Left renal pelvis (tissue), 4 donors: ENCODE data around the gene LILRA5. TPM values are rescaled to one million over a fixed set of nuclear protein-coding genes. Genes with fewer than 3 reads are reported as not detected.
"Not testable (repeated sequence)": the region's sequence is repeated elsewhere in the genome, so short reads cannot be mapped to it uniquely, and the experiment has no call there.

Experiments
- DNase-seq, 4 donors: peaks; one replicate each; pipeline ENCODE4 v3.0.0-alpha.2; 2013; ENCODE audit warnings: low read depth in 4 of 4, low spot score in 3 of 4
- polyA plus RNA-seq, 4 donors: library from polyadenylated mRNA; unstranded; fragments of 120-200 nt; gene quantifications; one replicate each; pipeline ENCODE4 v1.2.1, GENCODE V29; 2013; ENCODE audit not compliant: insufficient read length in 4 of 4

LILRA5 gene
- polyA plus RNA-seq, 4 donors: 0.37 to 0.93 (median 0.73) TPM

GRCh38 chr19:54278056-54278455 lies 34.9 kb downstream of the LILRA5 start:
- DNase-seq: not testable (repeated sequence)

- not testable (repeated sequence) for DNase-seq
Measured at GRCh38 chr19:54277111-54277615, 35.8 kb downstream of the LILRA5 start.

DNA sequence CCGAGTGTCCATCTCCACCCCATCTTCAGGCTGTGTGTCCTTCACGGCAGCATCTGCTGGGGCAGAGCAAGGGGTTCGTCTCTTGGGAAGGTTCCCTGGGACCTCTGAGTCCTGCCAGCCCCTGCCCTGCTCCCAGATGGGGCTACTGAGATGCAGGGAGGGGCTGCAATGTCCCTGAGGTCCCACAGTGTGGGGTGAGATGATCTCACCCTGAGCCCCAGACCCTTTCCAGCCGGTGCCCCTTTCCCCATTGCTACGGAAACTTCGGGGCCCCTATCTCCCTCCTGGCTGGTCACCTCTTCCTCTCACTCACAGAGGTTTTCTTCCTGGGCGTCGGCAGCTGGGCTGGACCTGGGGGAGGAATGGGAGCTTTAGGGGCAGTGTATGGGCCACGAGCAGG lies 37.0 kb downstream of the LILRA5 start:
- DNase-seq: no peak

DNA sequence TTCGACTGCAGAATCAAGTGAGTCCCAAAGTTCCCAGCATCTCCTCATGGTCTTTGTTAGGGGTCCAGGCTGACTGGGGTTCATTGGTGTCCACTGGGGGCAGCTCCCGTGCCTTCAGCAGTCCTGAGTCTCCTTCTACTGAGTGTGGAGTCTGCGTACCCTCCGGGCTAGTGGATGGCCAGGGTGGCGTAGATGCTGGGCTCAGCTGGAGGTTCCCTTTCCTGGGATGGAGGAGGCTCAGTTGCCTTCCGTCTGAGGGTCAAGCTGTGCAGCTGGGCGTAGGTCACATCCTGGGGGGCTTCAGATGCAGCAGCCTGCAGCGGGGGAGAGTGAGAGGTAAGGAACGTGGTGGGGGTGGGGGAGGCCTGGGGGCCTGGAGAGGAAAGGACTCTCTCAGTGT lies 38.5 kb downstream of the LILRA5 start:
- not testable (repeated sequence) for DNase-seq

DNA sequence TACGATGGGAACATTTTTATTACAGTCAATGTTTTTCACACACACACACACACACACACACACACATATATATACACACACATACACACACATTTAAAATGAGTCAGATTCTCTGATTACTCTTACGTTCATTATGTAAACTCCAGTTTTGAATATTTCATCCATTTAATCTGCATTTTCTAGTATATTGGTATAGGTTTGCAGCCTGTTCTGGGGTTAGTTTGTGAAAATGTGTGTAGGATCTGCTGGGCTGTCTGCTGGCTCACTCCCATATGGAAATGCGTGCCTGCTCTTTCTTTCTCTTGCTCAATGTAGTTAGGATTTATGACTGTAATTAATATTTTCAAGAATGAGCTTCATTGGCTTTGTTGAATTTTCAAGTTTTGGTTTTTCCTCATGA lies 39.1 kb downstream of the LILRA5 start:
- DNase-seq: no peak

DNA sequence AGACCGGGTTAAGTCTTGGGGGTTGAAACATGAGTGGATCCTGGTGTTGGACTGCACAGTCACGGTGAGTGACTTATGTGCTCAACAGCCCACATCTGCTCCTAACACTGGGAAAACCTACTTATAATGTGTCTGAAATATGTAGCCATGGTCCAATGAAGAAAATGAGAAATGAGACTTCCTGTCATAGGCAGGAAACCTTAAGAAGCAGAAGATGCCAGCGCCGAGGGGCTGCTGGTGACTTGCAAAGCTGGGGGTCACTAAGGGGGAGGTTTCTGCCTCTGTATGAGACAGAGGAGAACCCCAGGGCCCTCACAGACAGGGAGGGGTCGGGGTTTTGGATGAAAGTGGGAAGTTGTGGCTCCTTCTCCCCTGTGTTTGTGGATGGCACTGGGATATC lies 40.8 kb downstream of the LILRA5 start:
- DNase-seq: not testable (repeated sequence)

- DNase-seq: not testable (repeated sequence)
Measured at GRCh38 chr19:54271587-54271986, 41.4 kb downstream of the LILRA5 start.

DNA sequence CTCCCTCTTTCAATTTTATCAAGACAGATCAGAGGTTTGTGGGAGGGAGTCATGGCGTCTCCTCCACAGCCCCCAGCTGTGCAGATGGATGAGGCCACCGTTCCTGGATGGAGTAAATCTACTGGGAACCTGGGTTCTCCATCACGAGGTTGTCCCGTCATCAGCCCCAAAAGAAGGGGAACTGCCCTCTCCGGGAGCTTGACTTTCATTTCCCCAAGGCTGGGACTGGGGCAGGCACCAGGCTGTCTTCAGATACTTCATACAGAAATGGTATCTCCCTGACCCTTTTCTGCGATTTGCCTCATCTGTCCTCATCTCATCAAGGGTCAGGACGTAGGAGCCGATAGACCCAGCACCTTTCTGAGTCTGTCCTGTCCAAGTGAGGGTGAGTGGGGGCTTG lies 41.9 kb downstream of the LILRA5 start:
- no peak for DNase-seq

GRCh38 chr19:54268936-54269335 lies 44.0 kb downstream of the LILRA5 start:
- no peak for DNase-seq

- DNase-seq: peak; percentile 43 to 77 (median 67)
Measured at GRCh38 chr19:54266133-54266532, 46.8 kb downstream of the LILRA5 start.

DNA sequence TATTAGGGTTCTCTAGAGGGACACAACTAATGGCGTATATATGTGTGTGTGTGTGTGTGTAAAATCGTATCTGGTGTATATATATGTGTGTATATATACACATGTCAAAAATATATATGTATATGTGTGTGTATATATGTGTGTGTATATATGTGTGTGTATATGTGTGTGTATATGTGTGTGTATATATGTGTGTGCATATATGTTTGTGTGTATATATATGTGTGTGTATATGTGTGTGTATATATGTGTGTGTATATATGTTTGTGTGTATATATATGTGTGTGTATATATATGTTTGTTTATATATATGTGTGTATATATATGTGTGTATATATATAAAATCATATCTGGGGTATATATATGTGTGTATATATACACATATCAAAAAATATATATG lies 50.5 kb downstream of the LILRA5 start:
- no peak for DNase-seq

- DNase-seq: no peak
Measured at GRCh38 chr19:54262066-54262465, 50.9 kb downstream of the LILRA5 start.

GRCh38 chr19:54257116-54257480 lies 55.9 kb downstream of the LILRA5 start, which contains the start of gene LILRB5:
LILRB5 (minus strand) TSS chr19:54257273; CDS start chr19:54257193, 80 bp downstream.
- DNase-seq: no peak

Other genes with a start within 250 kb of the LILRA5 start
- gene VSTM1, start 249.3 kb downstream of the LILRA5 start, polyA plus RNA-seq: under 1 TPM in 1 of 4 donors, not detected in 3; 0.22 TPM
- gene TARM1, start 231.8 kb downstream of the LILRA5 start, polyA plus RNA-seq: under 1 TPM in 1 of 4 donors, not detected in 3; 0.21 TPM
- gene OSCAR, start 212.4 kb downstream of the LILRA5 start, polyA plus RNA-seq: under 1 TPM; 0.14 to 0.50 (median 0.24) TPM
- gene NDUFA3, start 210.3 kb downstream of the LILRA5 start, polyA plus RNA-seq: 100 to 1,000 TPM in 2 of 4 donors, 10 to 100 TPM in 2; 84.0 to 157 (median 96.2) TPM
- gene TFPT, start 197.5 kb downstream of the LILRA5 start, polyA plus RNA-seq: 10 to 100 TPM; 11.2 to 20.8 (median 12.7) TPM
- gene PRPF31, start 197.4 kb downstream of the LILRA5 start, polyA plus RNA-seq: 10 to 100 TPM; 50.8 to 72.9 (median 68.7) TPM
- 10 to 100 TPM; 58.9 to 75.7 (median 74.0) TPM for gene CNOT3, start 175.4 kb downstream of the LILRA5 start, polyA plus RNA-seq
- 10 to 100 TPM in 1 of 4 donors, 1 to 10 TPM in 3; 7.6 to 10.1 (median 8.6) TPM for gene LENG1, start 153.4 kb downstream of the LILRA5 start, polyA plus RNA-seq
- gene TMC4, start 140.0 kb downstream of the LILRA5 start, polyA plus RNA-seq: 10 to 100 TPM in 3 of 4 donors, 1 to 10 TPM in 1; 3.8 to 50.3 (median 32.4) TPM
- 10 to 100 TPM; 51.8 to 86.8 (median 58.9) TPM for gene MBOAT7, start 123.6 kb downstream of the LILRA5 start, polyA plus RNA-seq
- gene TSEN34, start 121.9 kb downstream of the LILRA5 start, polyA plus RNA-seq: 10 to 100 TPM; 36.2 to 67.5 (median 45.0) TPM
- 1,000 to 10,000 TPM; 1,290 to 1,562 (median 1,510) TPM for gene RPS9, start 112.3 kb downstream of the LILRA5 start, polyA plus RNA-seq
- gene LILRB3, start 90.2 kb downstream of the LILRA5 start, polyA plus RNA-seq: 1 to 10 TPM in 3 of 4 donors, under 1 TPM in 1; 0.40 to 1.8 (median 1.7) TPM
- gene LILRA6, start 70.4 kb downstream of the LILRA5 start, polyA plus RNA-seq: 1 to 10 TPM in 1 of 4 donors, under 1 TPM in 3; 0.63 to 1.1 (median 0.89) TPM
- gene LILRB5, start 55.9 kb downstream of the LILRA5 start, polyA plus RNA-seq: 10 to 100 TPM in 1 of 4 donors, 1 to 10 TPM in 3; 2.4 to 10.9 (median 2.8) TPM
- 1 to 10 TPM in 3 of 4 donors, under 1 TPM in 1; 0.80 to 1.9 (median 1.3) TPM for gene LILRB2, start 32.1 kb downstream of the LILRA5 start, polyA plus RNA-seq
- under 1 TPM in 3 of 4 donors, not detected in 1; 0.09 to 0.23 (median 0.16) TPM for gene LILRA4, start 26.0 kb upstream of the LILRA5 start, polyA plus RNA-seq
- 10 to 100 TPM in 1 of 4 donors, 1 to 10 TPM in 3; 3.2 to 10.6 (median 5.1) TPM for gene LAIR1, start 51.8 kb upstream of the LILRA5 start, polyA plus RNA-seq
- 10 to 100 TPM in 1 of 4 donors, 1 to 10 TPM in 3; 2.1 to 12.1 (median 8.7) TPM for gene TTYH1, start 102.3 kb upstream of the LILRA5 start, polyA plus RNA-seq
- 100 to 1,000 TPM in 3 of 4 donors, 10 to 100 TPM in 1; 96.5 to 227 (median 138) TPM for gene LENG8, start 136.0 kb upstream of the LILRA5 start, polyA plus RNA-seq
- 1 to 10 TPM; 1.1 to 2.9 (median 2.1) TPM for gene LENG9, start 150.6 kb upstream of the LILRA5 start, polyA plus RNA-seq
- 10 to 100 TPM; 24.1 to 61.0 (median 40.2) TPM for gene CDC42EP5, start 160.1 kb upstream of the LILRA5 start, polyA plus RNA-seq
- under 1 TPM in 2 of 4 donors, not detected in 2; 0.31 to 0.46 TPM for gene LAIR2, start 189.7 kb upstream of the LILRA5 start, polyA plus RNA-seq